ENCODE results near the gene PTHLH.

GRCh38 chr12:27966870-27967269 lies 5.7 kb downstream of the PTHLH start:
- TF ChIP-seq POLR2A (IDR thresholded peaks at IDR 0.05), result no peak
- TF ChIP-seq, protein P1, sequence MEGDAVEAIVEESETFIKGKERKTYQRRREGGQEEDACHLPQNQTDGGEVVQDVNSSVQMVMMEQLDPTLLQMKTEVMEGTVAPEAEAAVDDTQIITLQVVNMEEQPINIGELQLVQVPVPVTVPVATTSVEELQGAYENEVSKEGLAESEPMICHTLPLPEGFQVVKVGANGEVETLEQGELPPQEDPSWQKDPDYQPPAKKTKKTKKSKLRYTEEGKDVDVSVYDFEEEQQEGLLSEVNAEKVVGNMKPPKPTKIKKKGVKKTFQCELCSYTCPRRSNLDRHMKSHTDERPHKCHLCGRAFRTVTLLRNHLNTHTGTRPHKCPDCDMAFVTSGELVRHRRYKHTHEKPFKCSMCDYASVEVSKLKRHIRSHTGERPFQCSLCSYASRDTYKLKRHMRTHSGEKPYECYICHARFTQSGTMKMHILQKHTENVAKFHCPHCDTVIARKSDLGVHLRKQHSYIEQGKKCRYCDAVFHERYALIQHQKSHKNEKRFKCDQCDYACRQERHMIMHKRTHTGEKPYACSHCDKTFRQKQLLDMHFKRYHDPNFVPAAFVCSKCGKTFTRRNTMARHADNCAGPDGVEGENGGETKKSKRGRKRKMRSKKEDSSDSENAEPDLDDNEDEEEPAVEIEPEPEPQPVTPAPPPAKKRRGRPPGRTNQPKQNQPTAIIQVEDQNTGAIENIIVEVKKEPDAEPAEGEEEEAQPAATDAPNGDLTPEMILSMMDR (IDR thresholded peaks at IDR 0.05), result no peak
